ENCODE results near the gene SNRPA.

SNRPA gene

DNA sequence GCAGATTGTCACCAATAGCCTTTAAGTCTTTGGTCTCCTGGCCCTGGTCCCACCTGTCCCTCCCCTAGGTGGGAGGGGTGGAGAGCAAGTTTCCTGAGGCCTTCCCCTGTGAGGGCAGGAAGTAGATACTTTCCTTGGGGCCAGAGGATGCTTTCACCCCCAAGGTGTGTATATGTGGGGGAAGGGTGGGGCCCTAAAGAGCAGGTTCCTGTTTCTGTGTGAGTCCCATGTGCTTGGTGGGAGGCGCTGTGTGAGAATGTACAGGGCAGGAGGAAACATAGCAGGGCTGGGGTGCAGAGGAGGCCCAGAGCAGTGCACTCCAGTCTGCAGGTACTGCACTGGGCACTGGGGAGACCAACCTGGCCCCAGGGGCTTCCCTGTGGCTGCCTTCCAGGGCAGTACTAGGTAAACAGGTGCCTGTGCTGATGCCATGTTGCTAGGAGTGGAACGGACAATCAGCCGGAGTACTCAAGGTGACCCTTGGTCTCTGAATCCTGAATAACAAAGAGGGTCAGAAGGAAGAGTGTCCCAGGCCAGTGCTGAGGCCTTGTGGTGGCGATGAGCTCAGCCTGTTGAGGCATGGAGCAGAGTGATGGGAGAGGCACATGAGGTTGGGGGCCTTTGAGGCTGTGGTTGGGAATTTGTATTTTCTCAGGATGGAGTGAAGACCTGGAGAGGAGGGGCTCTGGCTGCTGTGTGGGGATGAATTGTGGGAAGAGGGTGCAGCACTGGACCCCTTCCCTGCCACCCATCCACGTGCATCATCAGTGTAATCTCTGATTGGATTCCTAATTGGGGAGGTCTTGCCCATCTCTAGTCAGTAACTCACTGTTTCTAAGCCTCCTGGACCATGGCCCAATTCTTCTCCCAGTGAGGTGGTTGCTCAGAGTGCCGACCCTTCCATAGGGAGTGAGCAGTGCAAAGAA is 53.1 kb downstream of the SNRPA start:
- ATAC-seq = no peak
- TF ChIP-seq ZFP3 (CRISPR knock-in tag; IDR thresholded peaks at IDR 0.05) = no peak
- no peak for TF ChIP-seq PPARA (CRISPR knock-in tag; IDR thresholded peaks at IDR 0.05; ENCODE audit: borderline replicate concordance)
- TF ChIP-seq BACH2 (CRISPR knock-in tag; IDR thresholded peaks at IDR 0.05; ENCODE audit: borderline replicate concordance) = no peak
- TF ChIP-seq ZNF8 (CRISPR knock-in tag; IDR thresholded peaks at IDR 0.05) = no peak
- TF ChIP-seq, protein P1, sequence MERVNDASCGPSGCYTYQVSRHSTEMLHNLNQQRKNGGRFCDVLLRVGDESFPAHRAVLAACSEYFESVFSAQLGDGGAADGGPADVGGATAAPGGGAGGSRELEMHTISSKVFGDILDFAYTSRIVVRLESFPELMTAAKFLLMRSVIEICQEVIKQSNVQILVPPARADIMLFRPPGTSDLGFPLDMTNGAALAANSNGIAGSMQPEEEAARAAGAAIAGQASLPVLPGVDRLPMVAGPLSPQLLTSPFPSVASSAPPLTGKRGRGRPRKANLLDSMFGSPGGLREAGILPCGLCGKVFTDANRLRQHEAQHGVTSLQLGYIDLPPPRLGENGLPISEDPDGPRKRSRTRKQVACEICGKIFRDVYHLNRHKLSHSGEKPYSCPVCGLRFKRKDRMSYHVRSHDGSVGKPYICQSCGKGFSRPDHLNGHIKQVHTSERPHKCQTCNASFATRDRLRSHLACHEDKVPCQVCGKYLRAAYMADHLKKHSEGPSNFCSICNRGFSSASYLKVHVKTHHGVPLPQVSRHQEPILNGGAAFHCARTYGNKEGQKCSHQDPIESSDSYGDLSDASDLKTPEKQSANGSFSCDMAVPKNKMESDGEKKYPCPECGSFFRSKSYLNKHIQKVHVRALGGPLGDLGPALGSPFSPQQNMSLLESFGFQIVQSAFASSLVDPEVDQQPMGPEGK (CRISPR knock-in tag; IDR thresholded peaks at IDR 0.05; ENCODE audit: borderline replicate concordance) = no peak
- no peak for TF ChIP-seq ZNF70 (CRISPR knock-in tag; IDR thresholded peaks at IDR 0.05)
- TF ChIP-seq RARB (CRISPR knock-in tag; IDR thresholded peaks at IDR 0.05) = no peak
- TF ChIP-seq ZFP30 (CRISPR knock-in tag; IDR thresholded peaks at IDR 0.05) = no peak
- TF ChIP-seq, protein P2, sequence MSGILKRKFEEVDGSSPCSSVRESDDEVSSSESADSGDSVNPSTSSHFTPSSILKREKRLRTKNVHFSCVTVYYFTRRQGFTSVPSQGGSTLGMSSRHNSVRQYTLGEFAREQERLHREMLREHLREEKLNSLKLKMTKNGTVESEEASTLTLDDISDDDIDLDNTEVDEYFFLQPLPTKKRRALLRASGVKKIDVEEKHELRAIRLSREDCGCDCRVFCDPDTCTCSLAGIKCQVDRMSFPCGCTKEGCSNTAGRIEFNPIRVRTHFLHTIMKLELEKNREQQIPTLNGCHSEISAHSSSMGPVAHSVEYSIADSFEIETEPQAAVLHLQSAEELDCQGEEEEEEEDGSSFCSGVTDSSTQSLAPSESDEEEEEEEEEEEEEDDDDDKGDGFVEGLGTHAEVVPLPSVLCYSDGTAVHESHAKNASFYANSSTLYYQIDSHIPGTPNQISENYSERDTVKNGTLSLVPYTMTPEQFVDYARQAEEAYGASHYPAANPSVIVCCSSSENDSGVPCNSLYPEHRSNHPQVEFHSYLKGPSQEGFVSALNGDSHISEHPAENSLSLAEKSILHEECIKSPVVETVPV (CRISPR knock-in tag; IDR thresholded peaks at IDR 0.05) = no peak
- TF ChIP-seq ESRRG (CRISPR knock-in tag; IDR thresholded peaks at IDR 0.05) = no peak

DNA sequence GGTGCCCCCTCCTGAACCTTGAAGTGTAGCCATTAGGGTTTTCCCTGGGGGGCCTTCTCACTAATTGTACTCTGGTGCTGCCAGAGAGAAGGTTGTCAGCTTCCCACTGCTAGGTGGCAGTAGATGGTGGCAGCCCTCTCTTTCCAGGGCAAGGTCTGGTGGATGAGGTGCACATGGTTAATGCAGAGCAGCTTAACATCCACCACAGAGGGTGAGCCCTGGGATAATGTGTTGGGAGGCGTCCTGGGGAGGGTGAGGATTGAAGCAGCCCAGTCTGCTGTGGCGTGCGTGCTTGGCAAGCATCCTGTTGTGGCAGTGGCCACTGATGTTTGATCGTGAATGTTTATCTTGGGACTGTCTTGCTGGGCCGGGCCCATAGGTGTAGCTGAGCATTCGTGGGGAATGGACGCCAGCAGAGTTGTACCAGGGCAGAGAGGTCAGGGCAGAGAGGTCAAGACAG is 53.8 kb downstream of the SNRPA start:
- no peak for ATAC-seq
- TF ChIP-seq, protein P2 (CRISPR knock-in tag; IDR thresholded peaks at IDR 0.05) = no peak
- TF ChIP-seq, protein P1 (CRISPR knock-in tag; IDR thresholded peaks at IDR 0.05; ENCODE audit: borderline replicate concordance) = no peak
- TF ChIP-seq ZNF70 (CRISPR knock-in tag; IDR thresholded peaks at IDR 0.05) (no peak), ZC3H10 (CRISPR knock-in tag; IDR thresholded peaks at IDR 0.05) (no peak), CSDC2 (CRISPR knock-in tag; IDR thresholded peaks at IDR 0.05) (no peak), ZNF8 (CRISPR knock-in tag; IDR thresholded peaks at IDR 0.05) (no peak), ZFP30 (CRISPR knock-in tag; IDR thresholded peaks at IDR 0.05) (no peak), TOX (CRISPR knock-in tag; IDR thresholded peaks at IDR 0.05; ENCODE audit: borderline replicate concordance) (no peak), SNAI2 (CRISPR knock-in tag; IDR thresholded peaks at IDR 0.05) (no peak), ESRRG (CRISPR knock-in tag; IDR thresholded peaks at IDR 0.05) (no peak), ISL1 (CRISPR knock-in tag; IDR thresholded peaks at IDR 0.05) (no peak), RARB (CRISPR knock-in tag; IDR thresholded peaks at IDR 0.05) (no peak)
- TF ChIP-seq, protein P3, sequence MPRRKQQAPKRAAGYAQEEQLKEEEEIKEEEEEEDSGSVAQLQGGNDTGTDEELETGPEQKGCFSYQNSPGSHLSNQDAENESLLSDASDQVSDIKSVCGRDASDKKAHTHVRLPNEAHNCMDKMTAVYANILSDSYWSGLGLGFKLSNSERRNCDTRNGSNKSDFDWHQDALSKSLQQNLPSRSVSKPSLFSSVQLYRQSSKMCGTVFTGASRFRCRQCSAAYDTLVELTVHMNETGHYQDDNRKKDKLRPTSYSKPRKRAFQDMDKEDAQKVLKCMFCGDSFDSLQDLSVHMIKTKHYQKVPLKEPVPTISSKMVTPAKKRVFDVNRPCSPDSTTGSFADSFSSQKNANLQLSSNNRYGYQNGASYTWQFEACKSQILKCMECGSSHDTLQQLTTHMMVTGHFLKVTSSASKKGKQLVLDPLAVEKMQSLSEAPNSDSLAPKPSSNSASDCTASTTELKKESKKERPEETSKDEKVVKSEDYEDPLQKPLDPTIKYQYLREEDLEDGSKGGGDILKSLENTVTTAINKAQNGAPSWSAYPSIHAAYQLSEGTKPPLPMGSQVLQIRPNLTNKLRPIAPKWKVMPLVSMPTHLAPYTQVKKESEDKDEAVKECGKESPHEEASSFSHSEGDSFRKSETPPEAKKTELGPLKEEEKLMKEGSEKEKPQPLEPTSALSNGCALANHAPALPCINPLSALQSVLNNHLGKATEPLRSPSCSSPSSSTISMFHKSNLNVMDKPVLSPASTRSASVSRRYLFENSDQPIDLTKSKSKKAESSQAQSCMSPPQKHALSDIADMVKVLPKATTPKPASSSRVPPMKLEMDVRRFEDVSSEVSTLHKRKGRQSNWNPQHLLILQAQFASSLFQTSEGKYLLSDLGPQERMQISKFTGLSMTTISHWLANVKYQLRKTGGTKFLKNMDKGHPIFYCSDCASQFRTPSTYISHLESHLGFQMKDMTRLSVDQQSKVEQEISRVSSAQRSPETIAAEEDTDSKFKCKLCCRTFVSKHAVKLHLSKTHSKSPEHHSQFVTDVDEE (CRISPR knock-in tag; IDR thresholded peaks at IDR 0.05) = no peak

DNA sequence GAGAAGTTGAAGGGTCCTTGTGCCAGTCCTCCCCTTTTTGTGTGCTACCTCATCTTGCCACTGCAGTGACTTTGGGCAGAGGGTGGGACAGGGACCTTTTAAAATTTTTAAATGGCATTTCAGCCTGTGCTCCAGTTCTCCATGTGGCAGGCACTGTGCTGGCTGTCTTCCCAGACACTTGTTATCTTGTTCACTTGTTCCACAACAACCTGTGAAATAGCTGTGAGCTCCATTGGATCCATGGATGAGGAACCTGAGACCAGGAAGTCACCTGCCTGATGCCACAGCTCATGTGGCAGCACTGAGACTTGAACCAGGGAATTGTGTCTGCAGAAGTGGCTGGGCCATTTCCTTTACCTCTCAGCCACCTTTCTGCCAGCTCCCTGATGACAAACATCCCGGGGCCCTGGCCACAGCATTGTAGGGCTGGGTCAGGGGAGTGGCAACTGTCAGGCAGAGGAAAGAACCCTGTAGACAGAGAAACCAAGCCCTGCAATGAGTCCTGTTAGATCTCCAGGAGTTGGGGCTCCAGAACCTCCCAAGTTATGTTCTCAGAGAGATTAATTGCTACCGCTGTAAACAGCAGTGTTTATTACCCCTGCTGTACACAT is 54.4 kb downstream of the SNRPA start:
- ATAC-seq = no peak
- TF ChIP-seq ZFP3 (CRISPR knock-in tag; IDR thresholded peaks at IDR 0.05) = no peak
- no peak for TF ChIP-seq ZNF565 (CRISPR knock-in tag; conservative IDR thresholded peaks at IDR 0.05; ENCODE audit: low read depth)
- TF ChIP-seq, protein P4, sequence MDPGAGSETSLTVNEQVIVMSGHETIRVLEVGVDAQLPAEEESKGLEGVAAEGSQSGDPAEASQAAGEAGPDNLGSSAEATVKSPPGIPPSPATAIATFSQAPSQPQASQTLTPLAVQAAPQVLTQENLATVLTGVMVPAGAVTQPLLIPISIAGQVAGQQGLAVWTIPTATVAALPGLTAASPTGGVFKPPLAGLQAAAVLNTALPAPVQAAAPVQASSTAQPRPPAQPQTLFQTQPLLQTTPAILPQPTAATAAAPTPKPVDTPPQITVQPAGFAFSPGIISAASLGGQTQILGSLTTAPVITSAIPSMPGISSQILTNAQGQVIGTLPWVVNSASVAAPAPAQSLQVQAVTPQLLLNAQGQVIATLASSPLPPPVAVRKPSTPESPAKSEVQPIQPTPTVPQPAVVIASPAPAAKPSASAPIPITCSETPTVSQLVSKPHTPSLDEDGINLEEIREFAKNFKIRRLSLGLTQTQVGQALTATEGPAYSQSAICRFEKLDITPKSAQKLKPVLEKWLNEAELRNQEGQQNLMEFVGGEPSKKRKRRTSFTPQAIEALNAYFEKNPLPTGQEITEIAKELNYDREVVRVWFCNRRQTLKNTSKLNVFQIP (CRISPR knock-in tag; IDR thresholded peaks at IDR 0.05; ENCODE audit: borderline replicate concordance, low read depth) = no peak
- TF ChIP-seq TCF4 (CRISPR knock-in tag; IDR thresholded peaks at IDR 0.05; ENCODE audit: borderline replicate concordance) = no peak
- no peak for TF ChIP-seq GLIS3 (CRISPR knock-in tag; IDR thresholded peaks at IDR 0.05)
- TF ChIP-seq TOX (CRISPR knock-in tag; IDR thresholded peaks at IDR 0.05; ENCODE audit: borderline replicate concordance) = no peak
- TF ChIP-seq, protein P3 (CRISPR knock-in tag; IDR thresholded peaks at IDR 0.05) = no peak
- no peak for TF ChIP-seq ZC3H10 (CRISPR knock-in tag; IDR thresholded peaks at IDR 0.05)
- TF ChIP-seq BACH2 (CRISPR knock-in tag; IDR thresholded peaks at IDR 0.05; ENCODE audit: borderline replicate concordance) = no peak
- no peak for TF ChIP-seq RARB (CRISPR knock-in tag; IDR thresholded peaks at IDR 0.05)
- no peak for TF ChIP-seq ZNF8 (CRISPR knock-in tag; IDR thresholded peaks at IDR 0.05)
- no peak for TF ChIP-seq ZFP30 (CRISPR knock-in tag; IDR thresholded peaks at IDR 0.05)
- no peak for TF ChIP-seq SNAI2 (CRISPR knock-in tag; IDR thresholded peaks at IDR 0.05)
